ENCODE results near the gene RASD2. TPM values are rescaled to one million over a fixed set of nuclear protein-coding genes. Genes with fewer than 3 reads are reported as not detected.

RASD2 gene
- total RNA-seq, 1 donor from 2014 or later = not detected

DNA sequence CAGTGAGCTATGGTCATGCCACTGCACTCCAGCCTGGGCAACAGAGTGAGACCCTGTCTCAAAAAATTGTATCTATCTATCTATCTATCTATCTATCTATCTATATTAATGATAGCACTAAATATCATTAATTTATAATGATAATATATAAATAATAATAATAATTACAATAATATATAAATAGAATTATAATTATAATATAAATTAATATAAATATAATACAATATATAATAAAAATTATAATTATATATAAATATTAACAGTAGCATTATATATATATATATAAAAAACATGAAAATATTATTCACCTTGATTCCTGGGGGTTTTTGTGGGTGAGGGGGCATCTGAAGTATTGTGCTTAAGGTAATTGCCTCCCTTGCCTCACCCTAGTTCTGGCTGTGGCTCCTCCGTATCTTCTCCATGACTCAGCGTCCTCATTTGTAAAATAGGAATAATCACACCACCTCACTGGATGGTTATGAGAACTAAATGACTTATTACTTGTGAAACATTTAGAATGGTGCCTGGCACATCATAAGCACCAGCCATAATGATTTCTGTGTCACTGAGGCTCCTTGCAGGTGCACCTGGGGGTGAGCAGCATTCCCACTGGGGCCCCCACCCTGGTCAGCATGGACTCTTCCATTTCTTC is 18.8 kb downstream of the RASD2 start:
- no peak for DNase-seq (ENCODE audit: low read depth in 2 of 2)

GRCh38 chr22:35560366-35560765 is 19.7 kb downstream of the RASD2 start:
- no peak for DNase-seq (ENCODE audit: low read depth in 2 of 2)

DNA sequence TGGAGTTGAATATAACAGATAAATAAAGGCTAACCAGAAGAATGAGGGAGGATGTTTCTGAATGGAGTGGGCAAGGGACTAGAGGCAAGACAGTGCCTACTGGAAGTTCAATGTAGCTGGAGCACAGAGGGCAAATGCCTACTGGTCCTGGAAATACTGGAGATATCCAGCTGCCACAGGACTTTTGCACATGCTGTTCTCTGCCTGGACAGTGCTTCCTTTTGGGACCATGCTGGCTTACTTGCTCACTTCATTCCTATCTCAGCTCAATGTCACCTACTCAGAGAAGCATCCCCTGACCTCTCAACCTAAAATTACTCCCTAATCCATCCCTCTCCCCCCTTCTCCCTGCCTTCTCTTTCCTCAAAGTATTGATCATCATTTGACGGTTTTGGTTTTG is 20.2 kb downstream of the RASD2 start:
- DNase-seq (ENCODE audit: low read depth in 2 of 2) = no peak

- DNase-seq (ENCODE audit: low read depth in 2 of 2) = no peak
Observed at GRCh38 chr22:35561796-35562526, 21.3 kb downstream of the RASD2 start.

GRCh38 chr22:35563211-35563610 is 22.6 kb downstream of the RASD2 start:
- no peak for DNase-seq (ENCODE audit: low read depth in 2 of 2)

DNA sequence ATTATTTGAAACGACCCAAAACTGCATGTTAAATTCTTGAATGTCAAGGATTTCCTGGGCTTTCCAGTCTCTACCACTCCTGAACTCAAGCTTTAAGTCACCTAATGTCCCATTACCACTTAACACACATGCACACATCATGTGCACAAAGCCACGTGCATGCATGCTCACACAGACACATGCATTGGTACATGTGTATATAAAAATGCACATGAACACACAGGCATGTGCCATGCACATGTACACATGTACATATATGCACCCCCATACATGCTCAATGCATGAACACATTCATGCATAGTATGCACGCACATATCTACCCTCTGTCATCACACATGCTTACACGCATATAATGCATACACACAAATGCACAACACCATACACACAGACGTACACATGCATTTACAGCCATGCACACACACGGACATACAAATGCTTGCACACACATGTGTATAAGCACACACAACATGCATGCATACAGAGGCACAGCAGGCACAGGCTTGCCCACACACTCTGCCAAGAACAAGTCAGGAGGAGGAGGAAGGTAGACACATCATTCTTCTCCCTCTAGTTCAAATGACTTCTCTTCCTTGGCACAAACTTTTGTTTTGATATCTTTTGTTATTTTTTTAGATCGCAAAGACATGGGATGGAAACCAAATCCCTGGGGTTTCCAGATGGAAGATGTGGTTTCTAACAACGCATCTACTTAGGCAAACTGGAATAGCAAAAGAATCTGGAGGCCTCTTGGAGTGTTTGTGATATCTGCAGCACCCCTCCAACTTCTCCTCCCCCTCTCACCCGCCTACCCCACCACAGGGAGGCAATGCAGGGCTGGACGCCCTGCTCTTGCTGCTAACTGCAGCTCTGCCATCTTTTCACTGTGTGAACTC is 24.6 kb downstream of the RASD2 start:
- no peak for DNase-seq (ENCODE audit: low read depth in 2 of 2)

- no peak for DNase-seq (ENCODE audit: low read depth in 2 of 2)
Observed at GRCh38 chr22:35567351-35568141, 26.9 kb downstream of the RASD2 start.

- DNase-seq (ENCODE audit: low read depth in 2 of 2) = no peak
Observed at GRCh38 chr22:35568751-35569739, 28.4 kb downstream of the RASD2 start.

GRCh38 chr22:35569916-35570315 is 29.3 kb downstream of the RASD2 start:
- DNase-seq (ENCODE audit: low read depth in 2 of 2) = no peak

GRCh38 chr22:35570686-35571194 is 30.1 kb downstream of the RASD2 start:
- DNase-seq (ENCODE audit: low read depth in 2 of 2) = no peak

DNA sequence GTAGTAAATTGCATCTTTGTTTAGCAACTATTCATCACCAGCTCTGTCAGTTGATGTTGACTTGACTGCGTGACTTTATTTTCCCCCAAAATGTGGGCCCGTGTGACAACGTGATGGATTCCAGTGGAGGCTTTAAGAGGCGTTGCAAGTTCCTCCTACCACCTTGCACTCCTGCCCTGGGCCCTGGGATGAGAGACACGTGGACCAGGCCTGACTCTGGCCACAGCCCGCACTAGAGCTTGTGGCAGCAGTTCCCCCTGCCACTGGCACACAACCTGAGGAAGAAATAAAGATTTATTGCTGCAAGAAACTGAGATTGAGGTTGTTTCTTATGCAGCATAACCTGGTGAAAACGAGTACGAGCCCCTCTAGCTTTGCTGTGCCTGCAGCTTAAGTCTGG is 31.9 kb downstream of the RASD2 start:
- no peak for DNase-seq (ENCODE audit: low read depth in 2 of 2)

- DNase-seq (ENCODE audit: low read depth in 2 of 2) = no peak
Observed at GRCh38 chr22:35575116-35575748, 34.6 kb downstream of the RASD2 start.

GRCh38 chr22:35576671-35577070 is 36.0 kb downstream of the RASD2 start:
- DNase-seq (ENCODE audit: low read depth in 2 of 2) = no peak

- DNase-seq (ENCODE audit: low read depth in 2 of 2) = no peak
Observed at GRCh38 chr22:35577799-35578659, 37.4 kb downstream of the RASD2 start.

DNA sequence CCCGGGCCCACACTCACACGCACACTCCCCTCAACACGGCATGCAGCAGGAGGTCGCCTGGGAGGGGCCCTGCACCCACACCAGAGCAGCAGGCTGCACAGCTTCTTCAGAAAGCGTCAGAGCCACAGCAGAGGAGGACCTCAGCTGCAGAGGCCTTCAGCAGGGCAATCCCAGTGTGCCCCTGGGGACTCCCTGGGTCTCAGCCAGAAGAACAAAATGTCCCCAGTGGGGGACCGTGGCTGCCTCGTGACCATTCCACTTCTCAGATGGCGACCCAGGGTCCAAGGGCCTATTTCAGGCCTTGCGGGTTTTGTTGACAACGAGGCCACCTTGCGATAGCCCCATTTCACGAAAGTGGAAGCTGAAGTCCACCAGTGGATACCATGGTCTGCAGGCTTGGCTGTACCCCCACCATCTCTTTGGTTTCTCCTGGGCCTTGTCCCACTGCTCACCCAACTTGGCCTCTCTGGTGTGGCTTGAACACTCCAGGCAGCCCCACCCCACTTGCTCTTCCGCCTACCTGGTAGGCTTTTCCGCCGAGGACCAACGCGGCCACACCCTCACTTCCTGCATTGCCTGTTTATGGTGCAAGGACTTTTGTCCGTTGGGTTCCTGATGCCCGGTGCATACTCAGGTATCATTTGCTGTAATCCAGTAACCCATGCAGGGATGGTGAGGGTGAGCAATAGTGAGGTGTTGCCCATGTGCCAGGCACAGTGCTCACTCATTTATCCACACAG is 38.4 kb downstream of the RASD2 start:
- DNase-seq (ENCODE audit: low read depth in 2 of 2) = no peak

DNA sequence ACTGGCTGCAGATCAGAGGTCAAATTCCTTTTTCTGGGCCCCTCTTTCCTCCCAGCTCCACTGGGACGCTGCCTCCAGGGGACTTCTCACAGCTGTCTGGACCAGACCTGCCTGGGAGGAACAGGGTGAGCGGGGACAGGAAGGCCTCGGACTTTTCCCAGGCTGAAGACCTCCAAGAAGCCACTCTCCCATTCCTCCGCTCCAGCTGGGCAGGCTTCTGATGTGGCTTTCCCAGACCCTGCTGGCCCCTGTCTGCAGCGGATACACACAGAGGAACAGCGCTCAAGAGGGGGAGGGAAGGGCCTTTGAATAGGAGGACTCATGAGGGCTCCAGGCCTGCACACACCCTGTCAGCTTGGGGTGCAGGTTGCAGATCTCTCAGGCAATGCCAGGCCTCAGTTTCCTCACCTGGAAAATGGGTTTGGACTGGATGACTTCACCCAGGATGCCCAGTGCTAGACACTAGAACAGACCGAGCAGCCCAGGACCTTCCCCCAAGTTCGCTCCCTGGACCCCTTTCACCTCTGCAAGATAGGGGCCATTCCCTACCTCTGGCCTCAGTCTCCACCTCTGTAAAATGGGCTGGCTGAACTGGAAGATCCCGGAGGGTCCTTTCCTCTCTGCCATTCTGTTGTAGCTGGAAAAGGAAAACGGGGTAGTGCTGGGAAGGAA is 39.9 kb downstream of the RASD2 start:
- DNase-seq (ENCODE audit: low read depth in 2 of 2) = no peak

GRCh38 chr22:35581023-35581413 is 40.4 kb downstream of the RASD2 start:
- no peak for DNase-seq (ENCODE audit: low read depth in 2 of 2)
